Activated gamma-delta T cell treated with anti-CD3 and anti-CD28 coated beads, Interleukin-2, amount 50 U/mL, for 16 hours (primary cell): Measurements from ENCODE around the gene RAP1GAP2.
"Not testable (repeated sequence)": the region's sequence is repeated elsewhere in the genome, so short reads cannot be mapped to it uniquely, and the experiment has no call there.

Experiments used
- DNase-seq: peaks from one replicate; pipeline ENCODE4 v3.0.0-alpha.2; 2020; ENCODE audit warnings: low read depth

RAP1GAP2 gene

DNA sequence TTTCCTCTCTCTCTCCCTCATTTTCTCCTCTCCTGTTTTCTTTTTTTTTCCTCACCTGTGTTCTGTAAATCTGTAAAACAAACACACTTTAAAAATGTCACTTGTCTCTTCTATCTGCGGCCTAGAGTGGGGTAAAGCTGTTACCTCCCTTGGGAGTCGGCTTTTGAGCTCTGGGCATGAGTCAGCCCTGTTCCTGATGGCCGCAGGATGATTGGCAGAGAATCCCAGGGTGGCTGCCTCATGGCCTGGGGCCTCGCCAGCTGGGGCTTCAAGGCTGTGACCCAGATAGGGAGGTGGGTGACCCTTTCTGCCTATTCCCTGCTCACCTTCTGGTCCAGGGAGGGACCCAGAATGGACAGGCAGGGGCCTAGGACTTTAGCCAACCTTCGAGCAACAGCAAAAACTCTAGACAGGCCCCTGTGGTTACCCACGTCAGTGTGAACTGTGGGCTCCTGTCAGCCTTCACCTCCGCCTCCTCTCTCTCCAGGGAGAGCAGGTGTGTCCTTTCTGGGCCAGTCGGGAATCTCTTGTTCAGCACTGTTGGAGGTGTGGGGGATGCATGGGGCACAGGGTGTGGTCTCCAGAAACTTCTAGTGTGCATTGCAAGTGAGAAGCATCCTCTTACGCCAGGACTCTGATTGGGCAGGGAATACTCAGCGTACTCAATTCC lies 87.4 kb downstream of the RAP1GAP2 start:
- no peak for DNase-seq

DNA sequence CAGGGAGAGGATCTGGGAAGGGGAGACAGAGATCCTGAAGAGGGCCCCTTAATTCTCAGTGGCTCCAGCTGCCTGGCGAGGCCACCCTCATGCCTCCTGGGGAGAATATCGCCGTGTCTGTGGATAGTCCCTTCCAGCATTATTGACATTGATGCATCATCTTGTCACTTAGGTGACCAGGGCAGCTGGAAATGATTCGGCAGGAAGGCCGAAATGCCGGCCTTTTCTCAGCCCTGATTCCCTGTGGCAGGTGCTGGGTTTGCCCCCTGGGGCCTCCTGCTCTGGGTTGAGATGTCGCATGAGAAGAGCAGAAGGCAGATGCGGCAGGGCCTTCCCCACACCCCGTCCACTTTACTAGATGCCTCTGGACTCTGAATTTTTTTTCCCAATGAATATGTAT lies 89.5 kb downstream of the RAP1GAP2 start:
- no peak for DNase-seq

DNA sequence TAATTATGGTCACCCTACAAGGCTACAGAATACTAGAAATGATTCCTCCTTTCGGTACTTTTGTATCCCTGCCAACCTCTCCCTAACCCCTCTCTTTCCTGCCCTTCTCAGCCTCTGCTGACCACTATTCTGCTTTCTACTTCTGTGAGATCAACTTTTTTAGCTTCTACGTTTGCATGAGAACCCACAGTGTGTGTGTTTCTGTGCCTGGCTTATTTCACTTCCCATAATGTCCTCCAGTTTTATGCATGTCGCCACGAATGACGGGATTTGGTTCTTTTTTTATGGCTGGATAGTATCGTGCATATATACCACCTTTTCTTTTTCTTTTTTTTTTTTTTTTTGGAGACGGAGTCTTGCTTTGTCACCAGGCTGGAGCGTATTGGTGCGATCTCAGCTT lies 92.1 kb downstream of the RAP1GAP2 start:
- DNase-seq, result no peak

DNA sequence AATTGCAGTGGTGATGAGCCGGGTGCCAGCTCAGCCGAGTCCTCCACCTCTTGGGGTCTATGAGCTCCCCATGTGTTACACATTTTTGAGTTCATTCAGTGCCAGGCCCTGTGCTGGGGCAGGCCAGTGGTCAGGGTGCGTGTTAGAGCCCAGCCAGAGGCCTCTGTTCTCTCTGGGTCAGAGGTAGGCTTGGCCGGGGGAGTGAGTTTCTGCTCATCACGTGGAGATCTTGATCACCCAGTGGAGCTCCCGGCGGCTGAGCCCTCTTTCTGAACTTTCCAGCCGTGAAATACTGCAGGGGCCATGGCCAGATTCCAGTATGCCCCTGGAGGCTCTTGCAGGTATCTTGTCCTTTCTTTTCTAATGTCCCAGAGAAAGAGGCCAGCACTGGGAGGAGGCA lies 93.0 kb downstream of the RAP1GAP2 start:
- no peak for DNase-seq

DNA sequence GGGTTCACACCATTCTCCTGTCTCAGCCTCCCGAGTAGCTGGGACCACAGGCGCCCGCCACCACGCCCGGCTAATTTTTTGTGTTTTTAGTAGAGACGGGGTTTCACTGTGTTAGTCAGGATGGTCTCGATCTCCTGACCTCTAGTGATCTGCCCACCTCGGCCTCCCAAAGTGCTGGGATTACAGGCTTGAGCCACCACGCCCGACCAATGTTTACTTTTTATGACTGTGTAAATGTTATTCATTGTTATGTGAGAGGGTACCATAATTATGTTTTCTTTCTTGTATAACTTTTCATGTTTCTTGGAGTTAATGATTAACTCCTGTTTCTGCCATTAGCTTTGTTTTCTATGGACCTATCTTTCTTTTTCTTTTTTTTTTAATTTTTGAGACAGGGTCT lies 94.5 kb downstream of the RAP1GAP2 start:
- not testable (repeated sequence) for DNase-seq

DNA sequence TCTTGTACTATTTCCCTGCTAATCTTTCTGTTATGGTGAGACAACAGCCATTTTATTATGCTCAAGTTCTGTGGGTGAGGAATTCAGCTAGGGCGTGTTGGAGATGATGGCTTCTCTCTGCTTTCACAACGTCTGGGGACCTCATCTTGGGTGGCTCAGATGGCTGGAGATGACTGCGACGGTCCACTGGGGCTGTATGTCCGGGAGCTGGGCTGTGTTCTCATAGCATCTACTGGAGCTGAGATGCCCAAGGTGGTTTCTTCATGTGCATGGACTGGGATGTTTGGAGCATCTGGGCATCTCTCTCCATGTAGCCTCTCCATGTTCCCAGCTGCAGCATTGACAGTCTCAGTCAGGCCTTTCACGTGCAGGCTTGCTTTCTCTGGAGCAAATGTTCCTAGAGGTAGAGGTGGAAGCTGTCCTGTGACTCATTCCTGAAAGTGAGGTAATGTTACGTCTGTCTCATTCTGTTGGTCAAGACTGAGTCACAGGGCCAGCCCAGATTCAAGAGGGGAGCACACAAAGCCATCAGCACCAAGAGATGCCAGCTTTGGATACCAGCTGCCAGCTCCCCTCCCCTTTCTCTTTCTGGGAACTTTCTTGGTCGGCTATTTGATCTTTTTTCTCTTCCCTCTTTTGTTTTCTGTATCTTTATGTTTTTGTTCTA lies 96.2 kb downstream of the RAP1GAP2 start:
- DNase-seq, result no peak

DNA sequence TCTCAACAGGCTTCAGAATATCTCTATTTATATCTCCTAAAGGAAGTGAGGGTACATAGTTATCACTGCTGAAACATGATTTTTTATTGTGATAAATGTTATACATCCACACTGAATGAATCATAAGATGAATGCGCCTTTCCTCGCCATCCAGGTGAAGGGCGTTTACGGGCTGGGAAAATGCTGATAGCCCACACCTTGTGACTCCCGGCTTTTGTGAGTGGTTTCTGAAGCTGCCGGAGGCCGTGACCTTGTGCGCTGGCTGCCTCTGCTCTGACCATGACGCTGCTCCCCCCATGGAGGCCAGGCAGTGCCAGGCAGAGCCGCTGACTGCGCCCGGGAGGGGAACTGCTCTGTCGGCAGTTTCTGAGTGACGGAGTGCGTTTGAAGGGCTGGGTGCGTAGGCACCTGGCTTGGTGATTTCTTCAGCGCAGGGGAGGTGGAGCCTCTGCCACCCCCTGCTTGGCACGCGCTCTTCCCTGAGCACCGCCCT lies 97.2 kb downstream of the RAP1GAP2 start:
- no peak for DNase-seq

DNA sequence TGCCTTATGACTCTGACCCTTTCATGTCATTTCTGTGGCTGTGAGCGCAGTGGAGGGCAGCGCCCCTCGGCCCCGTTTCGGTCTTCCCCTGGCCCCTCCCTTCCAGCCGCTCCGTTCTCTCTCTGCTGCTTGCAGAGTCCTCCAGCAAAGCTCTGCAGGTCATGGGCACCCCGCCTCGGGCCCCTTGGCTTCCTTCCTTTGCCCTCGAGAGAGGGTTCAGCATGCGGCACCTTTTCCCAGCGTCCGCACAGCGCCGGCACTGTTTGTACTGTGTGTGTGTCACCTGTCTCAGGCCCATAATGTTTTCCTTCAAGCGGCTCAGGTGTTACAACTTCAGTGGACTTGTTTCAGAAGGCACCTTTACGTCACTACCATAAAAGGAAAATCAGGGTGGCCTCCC lies 98.5 kb downstream of the RAP1GAP2 start:
- no peak for DNase-seq

DNA sequence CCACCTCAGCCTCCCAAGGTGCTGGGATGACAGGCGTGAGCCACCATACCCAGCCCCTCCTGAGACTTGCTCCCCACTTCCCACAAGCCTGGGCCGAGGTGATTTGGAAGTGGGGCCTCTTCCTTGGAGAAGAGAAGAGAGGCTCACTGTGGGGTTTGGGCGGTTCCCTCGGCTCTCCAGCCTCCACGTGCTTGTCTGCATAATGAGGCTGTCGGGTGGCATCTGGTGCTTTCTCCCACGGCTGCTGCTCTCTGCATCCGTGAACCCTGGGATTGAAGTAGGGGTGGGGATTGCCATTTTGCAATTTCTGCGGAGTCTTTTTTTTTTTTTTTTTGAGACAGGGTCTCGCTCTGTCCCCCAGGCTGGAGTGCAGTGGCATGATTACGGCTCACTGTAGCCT lies 101.4 kb downstream of the RAP1GAP2 start:
- no peak for DNase-seq

DNA sequence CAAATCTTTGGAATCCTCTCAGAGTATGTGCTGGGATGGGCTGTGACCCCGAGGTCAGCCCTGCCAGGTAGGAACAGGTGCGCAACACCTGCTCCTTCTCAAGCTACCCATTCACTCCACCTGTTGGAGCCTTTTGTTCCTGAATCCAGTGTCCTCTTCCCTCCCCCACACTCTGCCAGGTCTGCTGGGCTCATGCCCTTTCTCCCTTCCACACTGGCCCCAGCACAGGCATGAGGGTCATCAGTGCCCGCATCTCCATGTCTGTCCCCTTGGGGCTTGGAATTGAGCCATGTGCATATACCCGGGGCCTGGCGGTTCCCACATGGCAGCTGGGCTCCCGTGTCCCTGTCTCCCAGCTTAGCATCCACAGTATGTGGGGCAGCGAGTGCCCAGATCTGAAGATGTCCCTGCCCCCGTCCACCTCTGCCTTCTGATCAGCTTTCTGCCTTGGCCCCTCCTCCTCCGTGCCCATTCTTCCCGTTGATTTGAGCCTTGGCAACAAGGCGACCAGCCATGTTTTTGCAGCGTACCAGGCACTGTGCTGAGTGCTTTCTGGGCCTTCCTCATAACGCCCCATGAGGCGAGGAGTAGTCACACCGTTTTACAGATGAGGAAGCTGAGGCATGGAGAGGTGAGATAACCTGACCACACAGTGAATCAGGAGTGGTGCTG lies 102.2 kb downstream of the RAP1GAP2 start:
- DNase-seq, result no peak

DNA sequence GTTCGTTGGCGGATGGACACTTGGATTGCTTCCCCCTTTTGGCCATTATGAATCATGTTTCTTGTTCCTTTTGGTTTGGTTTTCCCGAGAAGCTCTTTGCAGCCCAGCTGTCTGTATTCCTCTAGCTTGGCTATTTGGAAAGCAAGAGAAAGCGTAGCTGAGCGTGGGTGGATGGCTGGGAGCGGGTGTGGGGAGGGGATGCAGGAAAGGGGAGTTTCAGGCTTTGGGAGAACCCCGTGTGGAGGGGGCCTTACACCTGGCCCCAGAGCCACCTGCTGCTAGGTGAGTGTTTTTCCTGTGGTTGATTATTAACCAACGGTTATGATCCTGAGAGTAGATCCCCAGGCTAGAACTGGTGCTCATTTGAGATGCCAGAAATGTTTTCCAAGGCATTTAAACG lies 103.7 kb downstream of the RAP1GAP2 start:
- no peak for DNase-seq

DNA sequence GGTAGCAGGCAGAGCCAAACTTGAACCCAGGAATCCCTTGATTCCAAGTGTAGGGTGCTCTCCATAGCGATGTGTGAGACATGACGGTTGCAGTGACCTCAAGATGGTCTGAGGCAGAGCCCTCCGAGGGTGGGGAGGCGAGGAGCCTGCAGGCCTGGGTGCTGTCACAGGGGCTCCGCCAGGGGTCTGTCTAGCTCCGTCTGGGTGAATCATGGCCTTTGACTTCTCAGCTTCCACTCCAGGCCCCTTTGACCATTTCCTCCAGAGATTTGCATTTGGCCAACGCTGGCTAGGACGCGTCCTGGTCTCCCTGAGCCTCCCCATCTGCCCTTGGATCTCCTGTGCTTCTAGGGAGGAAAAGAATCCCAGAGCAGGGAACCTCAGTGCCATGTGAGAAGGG lies 104.6 kb downstream of the RAP1GAP2 start:
- DNase-seq, result no peak

DNA sequence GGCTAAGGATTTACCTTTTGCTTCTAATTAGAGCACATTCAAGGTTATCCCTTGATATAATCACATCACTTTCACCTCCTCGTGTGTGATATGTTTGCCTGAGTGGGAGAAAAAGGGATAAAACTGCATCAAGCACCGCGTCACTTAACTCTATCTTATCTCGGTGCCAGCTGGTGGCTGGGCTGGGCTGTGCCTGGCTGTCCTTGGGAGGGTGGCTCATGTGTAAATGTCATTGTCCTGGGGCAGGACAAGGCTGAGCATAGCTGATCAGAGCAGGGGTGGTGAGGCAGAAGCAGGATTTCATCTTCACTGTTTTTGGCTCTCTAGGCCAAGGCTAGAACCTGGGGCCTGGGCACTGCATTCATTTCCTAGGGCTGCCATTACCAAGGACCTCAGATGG lies 105.3 kb downstream of the RAP1GAP2 start:
- DNase-seq, result no peak

DNA sequence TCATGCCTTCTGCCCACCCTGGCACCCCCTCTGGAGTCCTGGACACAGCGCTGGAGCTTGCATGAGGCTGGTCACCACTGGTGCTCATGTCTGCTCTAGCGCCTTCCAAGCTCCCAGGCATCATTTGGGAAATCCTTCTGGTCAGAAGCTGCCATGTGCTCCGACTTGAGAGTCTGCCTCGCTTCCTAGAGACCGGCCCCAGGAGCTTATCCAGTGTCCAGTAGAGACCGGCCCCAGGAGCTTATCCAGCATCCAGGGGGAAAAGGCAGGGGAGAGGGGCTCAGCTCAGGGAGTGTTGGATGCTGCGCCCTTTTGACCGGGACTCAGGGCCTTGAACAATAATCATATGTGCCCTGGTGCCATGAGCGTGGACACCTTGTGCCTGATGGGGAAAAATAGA lies 106.3 kb downstream of the RAP1GAP2 start:
- DNase-seq, result no peak

DNA sequence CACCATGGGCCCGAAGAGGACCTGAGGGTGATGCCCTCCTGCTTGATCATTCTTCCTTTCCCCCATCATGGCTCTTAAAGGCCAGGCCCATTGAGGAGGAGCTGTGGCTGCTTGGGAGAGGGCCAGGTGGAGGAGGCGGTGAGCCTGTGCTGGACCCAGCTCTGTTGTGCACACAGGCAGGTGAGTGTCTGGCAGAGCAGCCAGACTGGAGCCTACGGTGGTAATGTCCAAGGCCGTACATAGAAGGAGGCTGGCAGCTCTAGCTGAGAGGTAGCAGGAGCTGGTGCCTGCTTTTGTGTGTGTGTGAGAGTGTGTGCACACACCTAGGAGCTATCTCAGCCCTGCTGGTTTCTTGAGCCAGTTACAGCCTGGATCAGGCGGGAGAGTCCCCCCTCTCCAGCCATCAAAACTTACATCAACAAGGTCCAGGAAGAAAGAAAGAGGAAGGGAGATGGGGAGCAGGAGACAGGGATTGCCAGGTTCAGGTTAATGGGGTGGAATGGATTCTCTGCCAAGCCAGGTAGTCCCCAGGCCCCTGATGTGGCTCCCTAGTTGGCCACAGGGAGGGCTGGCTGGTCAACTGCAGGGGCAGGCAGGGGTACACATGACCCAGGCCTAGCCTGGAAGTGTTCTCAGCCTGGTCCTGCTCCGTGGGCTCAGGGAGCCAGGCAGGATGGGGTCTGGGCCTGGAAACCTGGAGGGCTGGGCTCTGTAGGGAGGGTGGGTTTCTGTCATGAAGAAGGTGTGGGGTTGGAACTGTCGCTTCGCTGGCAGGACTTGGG lies 107.1 kb downstream of the RAP1GAP2 start:
- no peak for DNase-seq

DNA sequence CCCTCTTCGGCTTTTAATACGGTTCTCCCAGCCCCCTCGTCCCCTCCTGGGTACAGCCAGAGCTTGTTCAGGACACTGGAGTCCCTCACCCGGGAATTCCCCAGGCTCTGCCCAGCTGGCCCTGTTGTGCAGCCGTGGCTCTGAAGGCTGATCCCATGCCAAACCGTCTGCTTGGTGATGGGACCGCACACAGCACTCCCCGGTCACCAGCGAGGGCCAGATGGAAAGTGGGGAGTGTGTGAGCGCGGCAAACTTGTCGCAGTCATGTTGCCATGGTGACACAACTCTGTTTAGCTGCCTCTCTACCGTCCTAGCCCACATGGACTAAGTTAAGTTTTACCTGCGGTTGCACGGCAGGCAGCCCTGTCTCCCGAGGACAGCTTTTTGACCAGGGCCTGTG lies 107.9 kb downstream of the RAP1GAP2 start:
- DNase-seq, result no peak

DNA sequence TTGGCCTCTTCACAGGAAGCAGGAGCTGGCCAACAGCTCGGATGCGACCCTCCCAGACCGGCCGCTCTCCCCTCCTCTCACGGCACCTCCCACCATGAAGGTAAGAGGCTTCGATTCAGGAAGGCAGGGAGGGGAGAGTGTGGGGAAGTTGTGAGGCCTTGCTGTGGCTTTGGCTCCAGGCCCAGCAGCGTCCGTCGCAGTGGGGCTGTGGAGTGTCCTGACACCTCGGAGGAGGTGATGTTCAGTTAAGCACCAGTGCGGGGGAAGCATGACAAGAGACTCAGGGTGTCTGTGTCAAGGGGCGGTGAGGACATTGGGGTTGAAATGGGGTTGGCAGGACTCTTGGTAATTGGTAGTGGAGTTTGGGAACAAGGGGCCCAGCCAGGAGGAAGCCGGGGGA lies 109.0 kb downstream of the RAP1GAP2 start:
- no peak for DNase-seq

DNA sequence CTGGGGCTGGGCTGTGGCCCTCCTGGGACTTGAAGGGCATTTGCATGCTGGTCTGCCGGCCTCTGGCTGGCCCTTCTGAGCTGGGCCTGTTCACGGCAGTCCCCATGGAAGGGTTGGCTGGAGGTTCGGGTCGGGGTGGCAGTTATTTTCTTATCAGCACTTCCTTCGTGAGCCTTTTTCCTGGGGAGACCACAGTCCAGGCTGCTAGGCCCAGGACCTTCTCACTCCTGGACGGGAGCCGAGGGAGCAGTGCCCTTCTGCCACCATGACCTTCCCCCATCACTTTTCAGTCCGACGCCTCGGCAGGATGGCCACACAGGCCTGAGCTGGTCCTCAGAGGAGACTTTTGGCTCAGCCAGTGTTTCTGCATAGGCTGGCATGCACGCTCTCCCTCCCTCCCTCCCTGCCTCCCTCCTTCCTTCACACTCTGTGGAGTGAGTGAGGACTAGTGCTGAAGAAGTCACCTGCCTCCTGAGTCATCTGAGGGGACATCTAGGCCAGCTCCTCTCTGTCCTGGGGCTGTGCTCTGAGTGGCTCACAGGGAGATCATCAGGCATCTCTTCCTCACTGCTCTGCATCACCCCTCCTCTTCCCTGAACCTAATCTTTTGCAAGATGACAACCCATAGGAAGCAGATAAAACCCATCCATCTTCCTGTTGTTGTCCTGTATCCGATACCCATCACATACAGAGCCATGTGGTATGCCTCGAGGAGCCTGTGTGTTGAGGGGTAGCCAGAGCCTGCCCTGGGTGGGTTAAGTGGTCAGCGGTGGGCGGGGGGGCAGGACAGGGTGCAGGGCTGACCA lies 109.7 kb downstream of the RAP1GAP2 start:
- DNase-seq, result no peak

DNA sequence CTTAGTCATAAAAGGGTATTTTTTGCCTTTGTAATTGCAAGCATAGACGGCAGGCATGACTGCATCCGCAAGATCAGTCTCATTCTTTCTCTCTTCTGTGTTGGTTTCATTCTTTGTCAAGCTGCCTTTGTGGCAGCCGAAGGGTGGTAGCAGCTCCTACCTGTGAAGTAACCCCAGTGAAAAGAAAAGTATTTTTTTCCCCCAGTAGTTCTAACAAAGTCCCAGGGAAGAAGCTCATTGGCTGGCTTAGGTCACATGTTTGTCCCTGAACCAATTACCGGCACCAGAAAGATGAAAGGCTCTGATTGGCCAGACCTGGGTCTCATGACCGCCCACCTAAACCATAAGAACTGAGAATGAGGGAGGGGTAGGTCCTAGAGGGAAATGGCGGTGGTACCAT lies 110.7 kb downstream of the RAP1GAP2 start:
- DNase-seq, result no peak

DNA sequence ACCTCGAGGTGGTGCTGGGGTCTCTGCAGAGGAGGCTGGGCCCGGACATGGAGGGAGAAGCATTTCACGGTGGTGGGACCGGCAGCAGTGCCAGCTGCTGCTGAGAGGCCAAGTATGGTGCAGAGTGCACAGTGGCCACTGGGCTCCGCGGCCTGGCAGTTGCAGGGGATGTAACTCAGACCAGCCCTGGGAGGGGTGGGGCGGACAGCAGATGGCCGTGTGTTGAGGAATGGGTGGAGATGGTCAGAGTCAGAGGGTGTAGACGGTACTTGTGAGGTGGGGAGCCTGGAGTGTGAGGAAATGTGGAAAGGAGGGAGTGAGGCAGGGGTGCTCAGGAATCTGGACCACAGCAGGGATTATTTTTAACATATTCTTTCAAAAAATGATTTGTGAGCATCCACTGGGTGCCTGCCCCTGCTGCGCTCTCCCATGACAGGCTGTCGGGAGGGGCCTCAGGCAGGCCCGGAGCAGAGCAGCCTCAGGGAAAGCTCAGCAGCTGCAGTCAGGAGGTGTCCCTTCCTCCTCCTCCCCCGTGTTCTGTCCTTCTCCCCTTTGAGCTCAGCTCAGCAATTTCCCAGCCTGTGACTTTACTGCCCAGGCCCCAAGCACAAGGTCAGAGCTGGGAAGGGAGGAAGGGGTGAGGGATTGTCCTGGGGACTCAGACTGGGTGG lies 113.1 kb downstream of the RAP1GAP2 start:
- no peak for DNase-seq

DNA sequence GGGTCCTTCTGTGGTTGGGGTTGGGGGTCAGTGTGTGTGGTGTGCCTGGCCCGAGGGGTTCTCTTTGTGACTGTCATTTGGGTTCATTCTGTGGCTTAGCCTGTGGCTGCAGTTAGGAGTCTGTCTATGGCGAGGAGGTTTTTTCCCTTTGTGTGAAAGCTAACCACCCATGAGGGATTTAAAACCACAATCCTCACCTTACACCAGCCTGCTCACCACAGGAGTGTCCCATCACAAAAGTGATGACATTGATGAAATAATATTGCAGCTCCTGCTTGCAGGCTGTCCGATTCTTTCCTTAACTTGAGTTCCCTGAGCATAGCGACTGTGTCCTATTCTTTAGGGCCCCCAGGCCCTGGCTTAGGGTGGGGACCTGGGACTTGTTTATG lies 113.6 kb downstream of the RAP1GAP2 start:
- DNase-seq, result no peak
